Hematopoietic multipotent progenitor cell (in vitro differentiated cells): ENCODE results near the gene ADNP. TPM values are rescaled to one million over a fixed set of nuclear protein-coding genes. Genes with fewer than 3 reads are reported as not detected.

Experiments used
- DNase-seq, 3 donors: peaks; one replicate each; pipeline ENCODE4 v3.0.0-alpha.2; 2011 to 2015; ENCODE audit warnings: low read depth in 2 of 3, low spot score in 2 of 3
- small RNA-seq: library from RNA; depleted of rRNA; stranded (forward); fragments of <200 nt; gene quantifications from one replicate; pipeline ENCODE3, GENCODE V24; 2012
- total RNA-seq: library from RNA; depleted of rRNA; stranded (reverse); fragments of >200 nt; gene quantifications from one replicate; pipeline ENCODE4 v1.2.3, GENCODE V29; 2012

The ADNP gene
- total RNA-seq, 1 donor, result 33.4 TPM

GRCh38 chr20:50852085-50852484 is 79.2 kb downstream of the ADNP start:
- no peak for DNase-seq

GRCh38 chr20:50850721-50851286 is 80.4 kb downstream of the ADNP start:
- peak in 2 of 3 donors; percentile 54 to 62 for DNase-seq

- no peak for DNase-seq
These were observed 82.2 kb downstream of the ADNP start for GRCh38 chr20:50848846-50849673.

- no peak for DNase-seq
These were observed 82.9 kb downstream of the ADNP start for GRCh38 chr20:50848341-50848808.

GRCh38 chr20:50845566-50846215 is 85.5 kb downstream of the ADNP start:
- no peak for DNase-seq

GRCh38 chr20:50844430-50845100 is 86.7 kb downstream of the ADNP start:
- DNase-seq, result no peak

- DNase-seq, result no peak
These were observed 87.6 kb downstream of the ADNP start for GRCh38 chr20:50843331-50844276.

GRCh38 chr20:50842821-50843220 is 88.4 kb downstream of the ADNP start:
- no peak for DNase-seq

Small RNA genes lying within 50 kb of the gene (small RNA-seq; reads per million reads assigned to genes)
- gene TMSB4XP6, result not detected

Other genes starting within 250 kb of the ADNP start
- 32.6 TPM for gene RIPOR3, start 239.9 kb downstream of the ADNP start, total RNA-seq
- gene PARD6B, start 199.9 kb downstream of the ADNP start, total RNA-seq, result 1.1 TPM
- gene BCAS4, start 136.4 kb downstream of the ADNP start, total RNA-seq, result 22.4 TPM
- gene DPM1, start 27.1 kb upstream of the ADNP start, total RNA-seq, result 13.7 TPM
- gene MOCS3, start 27.4 kb upstream of the ADNP start, total RNA-seq, result 11.0 TPM
- 0.27 TPM for gene KCNG1, start 91.7 kb upstream of the ADNP start, total RNA-seq